ENCODE measurements around the gene STAU1. TPM values are rescaled to one million over a fixed set of nuclear protein-coding genes. Genes with fewer than 3 reads are reported as not detected.

STAU1 gene
- total RNA-seq, 1 donor from 2014 or later = 27.1 TPM

DNA sequence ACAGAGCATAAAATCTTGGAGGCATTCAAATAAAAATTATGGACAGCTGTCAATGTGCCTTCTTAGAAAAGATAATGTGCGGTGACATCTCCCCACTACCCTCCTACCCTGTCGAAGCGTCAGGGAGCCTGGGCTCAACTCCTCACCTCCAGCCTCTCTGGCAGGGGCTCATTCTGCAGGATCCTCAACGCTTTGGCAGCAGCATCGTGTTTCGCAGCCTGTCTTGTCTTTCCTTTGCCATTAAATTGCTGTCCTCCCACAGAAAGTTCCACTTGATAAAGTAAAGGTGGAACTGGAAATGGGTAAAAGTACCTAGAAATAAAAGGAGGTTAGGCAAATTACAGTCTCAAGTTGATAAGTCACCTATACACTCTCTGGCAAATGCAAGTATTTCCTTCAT is 36.7 kb downstream of the STAU1 start:
- H3K27ac ChIP-seq (ENCODE audit: low read depth, low read length) = no peak overlapping the region
- H3K27me3 ChIP-seq (ENCODE audit: control insufficient read depth in 3 of 3, insufficient read depth in 3 of 3, low read length in 3 of 3) = no peaks in the 10 kb centered on the region
- no peaks in the 10 kb centered on the region for H3K9me3 ChIP-seq (ENCODE audit: control insufficient read depth in 3 of 3, low read length in 3 of 3)
- peaks cover 19 to 27% (median 25%) of the 10 kb centered on the region in 3 donors for H3K36me3 ChIP-seq (ENCODE audit: control insufficient read depth in 3 of 3, insufficient read depth in 3 of 3, low read length in 3 of 3)
- no peaks in the 10 kb centered on the region for H3K4me1 ChIP-seq (ENCODE audit: control insufficient read depth in 3 of 3, insufficient read depth in 3 of 3, low read length in 3 of 3)
- no peak overlapping the region for H3K4me3 ChIP-seq (ENCODE audit: low read length in 3 of 3)
- no peak overlapping the region for H3K9ac ChIP-seq (ENCODE audit: low read depth in 1 of 3, low read length in 3 of 3)

DNA sequence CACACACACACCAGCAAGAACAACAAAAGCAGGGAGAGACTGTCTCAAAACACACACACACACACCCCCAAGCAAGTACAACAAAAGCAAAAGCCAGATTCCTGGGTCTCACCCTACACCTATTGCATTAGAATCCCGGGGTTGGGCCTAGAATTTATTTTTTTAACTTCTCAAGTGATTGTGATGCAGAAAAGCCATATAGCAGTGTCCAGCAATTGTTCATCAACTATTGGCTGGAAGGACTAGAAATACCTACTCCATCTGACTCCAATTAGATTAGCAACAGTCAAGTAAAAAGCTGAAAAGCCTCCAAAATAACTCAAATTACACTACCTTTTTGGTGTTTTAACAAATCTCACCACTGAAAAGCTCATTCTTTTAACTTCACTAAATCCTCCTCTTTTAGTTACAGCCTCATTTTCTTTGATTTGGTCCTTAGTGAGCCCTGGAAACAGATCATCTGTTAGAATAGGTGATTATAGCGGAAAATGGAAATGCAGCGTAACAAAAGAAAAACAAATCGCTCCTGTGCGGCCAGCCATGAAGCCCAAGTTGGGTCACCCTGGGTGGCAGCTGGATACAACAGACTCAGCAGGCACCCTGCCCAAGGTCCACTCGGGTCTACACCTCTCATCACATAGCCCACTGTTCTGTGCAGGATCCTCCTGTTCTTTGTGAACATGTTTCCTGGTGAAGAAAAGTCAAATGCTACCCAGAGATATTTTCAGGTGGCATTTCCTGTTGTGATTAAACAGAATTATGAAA is 38.7 kb downstream of the STAU1 start:
- H3K27ac ChIP-seq (ENCODE audit: low read depth, low read length) = no peak overlapping the region
- H3K4me1 ChIP-seq (ENCODE audit: control insufficient read depth in 3 of 3, insufficient read depth in 3 of 3, low read length in 3 of 3) = no peaks in the 10 kb centered on the region
- no peak overlapping the region for H3K4me3 ChIP-seq (ENCODE audit: low read length in 3 of 3)
- H3K9ac ChIP-seq (ENCODE audit: low read depth in 1 of 3, low read length in 3 of 3) = no peak overlapping the region
- peaks cover 19 to 27% (median 26%) of the 10 kb centered on the region in 3 donors for H3K36me3 ChIP-seq (ENCODE audit: control insufficient read depth in 3 of 3, insufficient read depth in 3 of 3, low read length in 3 of 3)
- no peaks in the 10 kb centered on the region for H3K9me3 ChIP-seq (ENCODE audit: control insufficient read depth in 3 of 3, low read length in 3 of 3)
- no peaks in the 10 kb centered on the region for H3K27me3 ChIP-seq (ENCODE audit: control insufficient read depth in 3 of 3, insufficient read depth in 3 of 3, low read length in 3 of 3)

DNA sequence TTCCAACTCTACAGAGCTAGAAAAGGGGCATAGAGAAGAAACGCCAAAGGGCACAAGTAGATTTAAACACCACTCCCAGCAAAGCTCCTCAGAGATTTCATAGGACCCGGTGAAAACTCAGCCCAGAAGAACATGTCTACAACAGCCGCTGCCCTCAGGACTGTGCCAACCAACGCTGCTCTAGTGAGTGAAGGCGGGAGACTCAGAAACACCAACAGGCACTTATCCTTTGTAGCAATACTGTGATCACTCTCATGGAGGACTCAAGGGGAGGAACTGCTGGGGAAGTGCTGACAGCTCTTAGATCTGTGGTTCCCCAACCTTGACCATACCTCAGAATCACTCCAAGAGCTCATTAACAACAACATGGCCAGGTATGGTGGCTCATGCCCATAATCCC is 39.5 kb downstream of the STAU1 start:
- Histone ChIP-seq H3K36me3 (ENCODE audit: control insufficient read depth in 3 of 3, insufficient read depth in 3 of 3, low read length in 3 of 3) (peaks cover 21 to 32% (median 27%) of the 10 kb centered on the region in 3 donors), H3K27ac (ENCODE audit: low read depth, low read length) (no peak overlapping the region), H3K4me1 (ENCODE audit: control insufficient read depth in 3 of 3, insufficient read depth in 3 of 3, low read length in 3 of 3) (no peaks in the 10 kb centered on the region), H3K27me3 (ENCODE audit: control insufficient read depth in 3 of 3, insufficient read depth in 3 of 3, low read length in 3 of 3) (no peaks in the 10 kb centered on the region), H3K4me3 (ENCODE audit: low read length in 3 of 3) (no peak overlapping the region), H3K9me3 (ENCODE audit: control insufficient read depth in 3 of 3, low read length in 3 of 3) (no peaks in the 10 kb centered on the region), H3K9ac (ENCODE audit: low read depth in 1 of 3, low read length in 3 of 3) (no peak overlapping the region)

DNA sequence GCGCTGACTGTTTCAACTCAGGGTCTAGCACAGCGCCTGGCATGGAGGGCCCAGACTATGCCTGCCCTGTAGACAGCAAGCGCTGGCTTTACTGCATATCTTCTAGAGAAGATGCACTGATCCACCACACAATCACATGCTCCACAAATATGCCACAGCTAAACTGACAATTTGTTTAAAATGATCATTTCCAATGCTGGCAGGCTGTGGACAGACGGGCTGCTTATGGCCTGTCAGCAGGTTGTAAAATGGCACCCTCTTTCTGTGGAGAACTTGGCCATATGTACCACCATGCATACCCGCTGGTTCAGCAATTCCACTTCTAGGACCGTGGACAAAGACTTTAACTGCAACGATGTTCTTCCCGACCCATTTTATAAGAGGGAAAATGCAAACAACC is 40.8 kb downstream of the STAU1 start:
- Histone ChIP-seq H3K4me1 (ENCODE audit: control insufficient read depth in 3 of 3, insufficient read depth in 3 of 3, low read length in 3 of 3) (no peaks in the 10 kb centered on the region), H3K4me3 (ENCODE audit: low read length in 3 of 3) (no peak overlapping the region), H3K9me3 (ENCODE audit: control insufficient read depth in 3 of 3, low read length in 3 of 3) (no peaks in the 10 kb centered on the region), H3K27me3 (ENCODE audit: control insufficient read depth in 3 of 3, insufficient read depth in 3 of 3, low read length in 3 of 3) (no peaks in the 10 kb centered on the region), H3K9ac (ENCODE audit: low read depth in 1 of 3, low read length in 3 of 3) (no peak overlapping the region), H3K36me3 (ENCODE audit: control insufficient read depth in 3 of 3, insufficient read depth in 3 of 3, low read length in 3 of 3) (peaks cover 24 to 32% (median 27%) of the 10 kb centered on the region in 3 donors), H3K27ac (ENCODE audit: low read depth, low read length) (no peak overlapping the region)

DNA sequence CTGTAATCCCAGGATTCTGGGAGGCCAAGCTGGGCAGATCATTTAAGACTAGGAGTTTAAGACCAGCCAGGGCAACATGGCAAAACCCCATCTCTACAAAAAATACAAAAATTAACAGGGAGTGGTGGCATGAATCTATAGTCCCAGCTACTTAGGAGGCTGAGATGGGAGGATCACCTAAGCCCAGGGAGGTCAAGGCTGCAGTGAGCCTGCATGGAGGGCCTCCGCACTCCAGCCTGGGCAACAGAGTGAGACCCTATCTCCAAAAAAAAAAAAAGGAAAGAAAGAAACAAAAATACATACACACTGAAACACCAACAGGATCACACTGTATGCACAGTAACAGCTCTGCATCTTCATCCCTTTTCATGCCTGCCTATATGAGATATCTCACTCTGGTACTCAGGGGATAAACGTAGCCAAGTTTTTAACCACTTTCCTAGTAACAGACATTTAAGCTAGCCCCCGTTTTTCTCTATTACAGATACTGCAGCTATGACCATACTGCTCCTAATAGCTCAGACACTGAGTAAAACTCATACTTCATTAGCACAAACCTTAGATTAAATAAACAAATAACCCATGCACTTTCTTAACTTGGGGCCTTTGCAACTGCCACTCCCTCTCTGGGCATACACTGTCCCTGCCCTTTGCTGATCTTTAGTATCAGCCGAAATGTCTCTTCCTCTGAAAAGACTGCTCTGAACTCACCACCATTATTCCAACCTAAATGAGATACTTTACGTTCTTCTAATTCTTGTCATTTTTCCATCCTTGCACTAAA is 41.5 kb downstream of the STAU1 start:
- H3K27ac ChIP-seq (ENCODE audit: low read depth, low read length) = no peak overlapping the region
- H3K36me3 ChIP-seq (ENCODE audit: control insufficient read depth in 3 of 3, insufficient read depth in 3 of 3, low read length in 3 of 3) = peaks cover 23 to 32% (median 24%) of the 10 kb centered on the region in 3 donors

DNA sequence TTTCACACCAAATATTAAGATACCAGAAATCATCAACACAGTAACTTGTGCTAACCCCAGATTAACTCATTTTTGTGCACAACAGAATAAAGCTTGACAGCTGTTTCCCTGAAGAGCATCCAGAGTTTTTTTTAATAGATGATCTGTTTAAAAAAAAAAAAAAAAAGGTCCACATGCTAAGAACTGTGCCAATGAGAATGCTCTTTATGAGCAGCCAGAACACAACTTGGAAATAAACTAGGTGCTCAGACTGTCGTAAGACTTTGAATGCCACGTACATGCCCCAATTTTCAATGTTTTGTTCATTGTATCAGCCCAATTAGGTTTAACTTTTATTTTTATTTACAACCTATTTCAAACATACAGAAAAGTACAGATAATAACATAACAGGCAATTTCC is 47.3 kb downstream of the STAU1 start:
- H3K4me3 ChIP-seq (ENCODE audit: low read length in 3 of 3) = no peak overlapping the region
- peaks cover 0 to 3% (median 3%) of the 10 kb centered on the region in 3 donors for H3K4me1 ChIP-seq (ENCODE audit: control insufficient read depth in 3 of 3, insufficient read depth in 3 of 3, low read length in 3 of 3)
- no peak overlapping the region for H3K9ac ChIP-seq (ENCODE audit: low read depth in 1 of 3, low read length in 3 of 3)
- peaks cover 2 to 8% (median 7%) of the 10 kb centered on the region in 3 donors for H3K36me3 ChIP-seq (ENCODE audit: control insufficient read depth in 3 of 3, insufficient read depth in 3 of 3, low read length in 3 of 3)
- H3K27ac ChIP-seq (ENCODE audit: low read depth, low read length) = no peak overlapping the region
- no peaks in the 10 kb centered on the region for H3K9me3 ChIP-seq (ENCODE audit: control insufficient read depth in 3 of 3, low read length in 3 of 3)
- H3K27me3 ChIP-seq (ENCODE audit: control insufficient read depth in 3 of 3, insufficient read depth in 3 of 3, low read length in 3 of 3) = no peaks in the 10 kb centered on the region

More for the DNA sequence above, 41.5 kb downstream of the STAU1 start:
- Histone ChIP-seq H3K4me1 (ENCODE audit: control insufficient read depth in 3 of 3, insufficient read depth in 3 of 3, low read length in 3 of 3) (no peaks in the 10 kb centered on the region), H3K9ac (ENCODE audit: low read depth in 1 of 3, low read length in 3 of 3) (no peak overlapping the region), H3K27me3 (ENCODE audit: control insufficient read depth in 3 of 3, insufficient read depth in 3 of 3, low read length in 3 of 3) (no peaks in the 10 kb centered on the region), H3K9me3 (ENCODE audit: control insufficient read depth in 3 of 3, low read length in 3 of 3) (no peaks in the 10 kb centered on the region), H3K4me3 (ENCODE audit: low read length in 3 of 3) (no peak overlapping the region)

DNA sequence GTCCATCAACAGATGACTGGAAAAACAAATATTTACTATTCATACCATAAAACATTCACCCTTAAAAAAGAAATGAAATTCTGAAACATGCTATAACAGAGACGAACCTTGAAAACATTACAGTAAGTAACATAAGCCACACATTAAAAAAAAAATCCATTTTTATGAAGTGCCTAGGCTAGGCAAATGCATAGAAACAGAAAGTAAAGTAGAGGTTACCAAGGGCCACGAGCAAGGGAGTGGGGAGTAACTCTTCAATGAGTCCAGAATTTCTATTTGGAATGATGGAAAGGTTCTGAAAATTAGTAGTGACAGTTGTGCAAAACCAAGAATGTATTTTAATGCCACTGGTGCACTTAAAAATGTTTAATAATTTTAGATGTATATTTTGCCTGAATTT is 47.7 kb downstream of the STAU1 start:
- Histone ChIP-seq H3K27ac (ENCODE audit: low read depth, low read length) (no peak overlapping the region), H3K36me3 (ENCODE audit: control insufficient read depth in 3 of 3, insufficient read depth in 3 of 3, low read length in 3 of 3) (peaks cover 5 to 10% (median 7%) of the 10 kb centered on the region in 3 donors)

DNA sequence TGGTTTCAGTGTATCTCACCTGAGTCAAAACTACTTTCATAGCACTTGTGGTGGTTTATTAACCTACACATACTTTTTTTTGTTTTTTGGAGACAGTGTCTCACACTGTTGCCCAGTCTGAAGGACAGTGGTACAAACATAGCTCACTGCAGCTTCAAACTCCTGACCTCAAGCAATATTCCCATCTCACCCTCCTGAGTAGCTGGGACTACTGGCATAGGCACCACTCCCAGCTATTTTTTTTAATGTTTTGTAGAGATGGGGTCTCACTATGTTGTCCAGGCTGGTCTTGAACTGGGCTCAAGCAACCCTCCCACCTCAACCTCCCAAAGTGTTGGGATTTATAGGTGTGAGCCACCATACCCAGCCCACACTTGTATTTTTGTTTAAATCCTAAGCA is 49.7 kb downstream of the STAU1 start:
- no peak overlapping the region for H3K27ac ChIP-seq (ENCODE audit: low read depth, low read length)
- peaks cover 0 to 3% (median 3%) of the 10 kb centered on the region in 3 donors for H3K4me1 ChIP-seq (ENCODE audit: control insufficient read depth in 3 of 3, insufficient read depth in 3 of 3, low read length in 3 of 3)
- H3K9ac ChIP-seq (ENCODE audit: low read depth in 1 of 3, low read length in 3 of 3) = no peak overlapping the region
- no peaks in the 10 kb centered on the region for H3K27me3 ChIP-seq (ENCODE audit: control insufficient read depth in 3 of 3, insufficient read depth in 3 of 3, low read length in 3 of 3)
- peaks cover 8 to 13% (median 11%) of the 10 kb centered on the region in 3 donors for H3K36me3 ChIP-seq (ENCODE audit: control insufficient read depth in 3 of 3, insufficient read depth in 3 of 3, low read length in 3 of 3)
- no peaks in the 10 kb centered on the region for H3K9me3 ChIP-seq (ENCODE audit: control insufficient read depth in 3 of 3, low read length in 3 of 3)
- no peak overlapping the region for H3K4me3 ChIP-seq (ENCODE audit: low read length in 3 of 3)

More for the DNA sequence above, 47.7 kb downstream of the STAU1 start:
- H3K27me3 ChIP-seq (ENCODE audit: control insufficient read depth in 3 of 3, insufficient read depth in 3 of 3, low read length in 3 of 3) = no peaks in the 10 kb centered on the region
- H3K4me3 ChIP-seq (ENCODE audit: low read length in 3 of 3) = no peak overlapping the region
- no peak overlapping the region for H3K9ac ChIP-seq (ENCODE audit: low read depth in 1 of 3, low read length in 3 of 3)
- H3K9me3 ChIP-seq (ENCODE audit: control insufficient read depth in 3 of 3, low read length in 3 of 3) = no peaks in the 10 kb centered on the region
- peaks cover 0 to 3% (median 3%) of the 10 kb centered on the region in 3 donors for H3K4me1 ChIP-seq (ENCODE audit: control insufficient read depth in 3 of 3, insufficient read depth in 3 of 3, low read length in 3 of 3)

DNA sequence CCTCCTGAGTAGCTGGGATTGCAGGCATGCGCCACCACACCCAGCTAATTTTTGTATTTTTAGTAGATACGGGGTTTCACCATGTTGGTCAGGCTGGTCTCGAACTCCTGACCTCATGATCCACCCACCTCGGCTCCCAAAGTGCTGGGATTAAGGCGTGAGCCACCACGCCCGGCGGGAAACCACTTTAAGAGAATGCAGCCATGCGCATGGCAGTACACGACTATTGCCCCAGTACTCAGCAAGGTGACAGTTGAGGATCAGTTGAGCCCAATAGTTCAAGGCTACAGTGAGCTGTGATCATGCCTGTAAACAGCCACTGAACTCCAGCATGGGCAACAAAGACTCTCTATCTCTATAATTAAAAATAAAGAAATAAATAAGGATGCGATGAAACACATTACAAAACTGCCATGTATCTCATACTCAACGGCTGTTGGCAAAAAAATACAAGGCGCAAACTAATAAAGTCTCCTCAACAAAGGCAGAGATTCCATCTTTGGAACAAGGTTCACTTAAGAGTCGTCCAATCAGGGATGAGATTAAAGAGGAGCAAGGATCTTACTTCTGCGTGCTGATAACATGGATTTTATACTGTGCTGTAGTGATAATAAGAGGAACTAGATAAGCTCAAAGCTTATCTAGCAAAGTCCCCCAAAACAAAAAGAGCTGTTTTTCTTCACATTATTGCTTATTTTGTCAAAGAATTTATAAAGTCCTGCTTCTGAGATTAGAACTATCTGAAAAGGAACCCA is 51.1 kb downstream of the STAU1 start:
- H3K36me3 ChIP-seq (ENCODE audit: control insufficient read depth in 3 of 3, insufficient read depth in 3 of 3, low read length in 3 of 3) = peaks cover 9 to 19% (median 16%) of the 10 kb centered on the region in 3 donors
- H3K4me1 ChIP-seq (ENCODE audit: control insufficient read depth in 3 of 3, insufficient read depth in 3 of 3, low read length in 3 of 3) = peaks cover 3 to 7% (median 3%) of the 10 kb centered on the region in 3 donors
- H3K9me3 ChIP-seq (ENCODE audit: control insufficient read depth in 3 of 3, low read length in 3 of 3) = no peaks in the 10 kb centered on the region
- no peak overlapping the region for H3K27ac ChIP-seq (ENCODE audit: low read depth, low read length)
- H3K4me3 ChIP-seq (ENCODE audit: low read length in 3 of 3) = no peak overlapping the region
- no peak overlapping the region for H3K9ac ChIP-seq (ENCODE audit: low read depth in 1 of 3, low read length in 3 of 3)
- no peaks in the 10 kb centered on the region for H3K27me3 ChIP-seq (ENCODE audit: control insufficient read depth in 3 of 3, insufficient read depth in 3 of 3, low read length in 3 of 3)

Data from skeletal muscle tissue (tissue), 4 donors.